GM21786 (cell line): ENCODE data around the gene NPTX2.
"Not testable (repeated sequence)": the region's sequence is repeated elsewhere in the genome, so short reads cannot be mapped to it uniquely, and the experiment has no call there.

Experiments
- ATAC-seq: cut with Tn5 transposase; IDR thresholded peaks from one replicate; pipeline ENCODE4 v1.9.1; 2021; ENCODE audit not compliant: unreplicated experiment

The NPTX2 gene

GRCh38 chr7:98617051-98617959 lies at the start of gene NPTX2:
Gene NPTX2, plus strand, starts transcription at chr7:98617285. Its CDS starts 177 bp downstream, at chr7:98617462.
- ATAC-seq, result no peak

- ATAC-seq, result no peak
Observed at GRCh38 chr7:98567991-98568390, 49.1 kb upstream of the NPTX2 start.

GRCh38 chr7:98568891-98569290 lies 48.2 kb upstream of the NPTX2 start:
- no peak for ATAC-seq

- no peak for ATAC-seq
Observed at GRCh38 chr7:98569691-98570337, 47.3 kb upstream of the NPTX2 start.

- ATAC-seq, result no peak
Observed at GRCh38 chr7:98571006-98571405, 46.1 kb upstream of the NPTX2 start.

GRCh38 chr7:98571986-98572385 lies 45.1 kb upstream of the NPTX2 start:
- no peak for ATAC-seq

- not testable (repeated sequence) for ATAC-seq
Observed at GRCh38 chr7:98572716-98573115, 44.4 kb upstream of the NPTX2 start.

- ATAC-seq, result no peak
Observed at GRCh38 chr7:98573816-98574215, 43.3 kb upstream of the NPTX2 start.

GRCh38 chr7:98575878-98576277 lies 41.2 kb upstream of the NPTX2 start:
- no peak for ATAC-seq

GRCh38 chr7:98584830-98585229 lies 32.3 kb upstream of the NPTX2 start:
- no peak for ATAC-seq

- ATAC-seq, result no peak
Observed at GRCh38 chr7:98591926-98592325, 25.2 kb upstream of the NPTX2 start.

GRCh38 chr7:98594348-98594747 lies 22.7 kb upstream of the NPTX2 start:
- ATAC-seq, result no peak

- no peak for ATAC-seq
Observed at GRCh38 chr7:98594787-98595186, 22.3 kb upstream of the NPTX2 start.

- no peak for ATAC-seq
Observed at GRCh38 chr7:98598846-98599615, 18.1 kb upstream of the NPTX2 start.

GRCh38 chr7:98599886-98600285 lies 17.2 kb upstream of the NPTX2 start:
- no peak for ATAC-seq

- ATAC-seq, result no peak
Observed at GRCh38 chr7:98602755-98603398, 14.2 kb upstream of the NPTX2 start.

GRCh38 chr7:98603399-98603788 lies 13.7 kb upstream of the NPTX2 start:
- ATAC-seq, result no peak

GRCh38 chr7:98613601-98614425 lies 3.3 kb upstream of the NPTX2 start:
- ATAC-seq, result no peak

- no peak for ATAC-seq
Observed at GRCh38 chr7:98616381-98617050, 569 bp upstream of the NPTX2 start.

- ATAC-seq, result no peak
Observed at GRCh38 chr7:98617960-98618418, 904 bp downstream of the NPTX2 start.
